Left lung (tissue), 10 donors: ENCODE results near the gene SP100. TPM values are rescaled to one million over a fixed set of nuclear protein-coding genes. Genes with fewer than 3 reads are reported as not detected.
A peak's percentile ranks its signal among the peaks of the same experiment; 100 is the strongest.
"Not testable (repeated sequence)": the region's sequence is repeated elsewhere in the genome, so short reads cannot be mapped to it uniquely, and the experiment has no call there.

ENCODE experiments used
- ATAC-seq: fragments of 200-7000 bp; cut with Tn5 transposase; one replicate; pipeline ENCODE4 v1.9.1; 2020; ENCODE audit warnings: moderate library complexity
- DNase-seq, 4 donors: peaks; one replicate each; pipeline ENCODE4 v3.0.0-alpha.2; 2013 to 2020
- H3K27ac ChIP-seq, 2 donors: fragments of 200-600 bp; sonication (generic) in 1 of 2; one replicate each; pipeline versions ENCODE4 v1.5.0 to v1.8.0; 2020 to 2021
- H3K27me3 ChIP-seq, 2 donors: fragments of 200-600 bp; sonication (generic) in 1 of 2; one replicate each; pipeline versions ENCODE4 v1.5.0 to v1.8.0; 2020 to 2021
- H3K36me3 ChIP-seq, 2 donors: fragments of 200-600 bp; sonication (generic) in 1 of 2; one replicate each; pipeline versions ENCODE4 v1.5.0 to v1.8.0; 2020 to 2021
- H3K4me1 ChIP-seq, 2 donors: fragments of 200-600 bp; one replicate each; pipeline ENCODE4 v1.8.0; 2021
- H3K4me3 ChIP-seq, 2 donors: fragments of 200-600 bp; sonication (generic) in 1 of 2; one replicate each; pipeline versions ENCODE4 v1.5.0 to v1.8.0; 2020 to 2021; ENCODE audit warnings: mild to moderate bottlenecking in 1 of 2
- H3K9me3 ChIP-seq, 2 donors: fragments of 200-600 bp; sonication (generic) in 1 of 2; one replicate each; pipeline versions ENCODE4 v1.5.0 to v1.8.0; 2020 to 2021
- CTCF ChIP-seq, 2 donors: fragments of 200-600 bp; sonication (generic) in 1 of 2; IDR thresholded peaks; one replicate each; pipeline versions ENCODE4 v1.5.0 to v1.8.0; 2021; ENCODE audit warnings: antibody characterized with exemption in 2 of 2
- intact Hi-C, 2 donors: fragments of 100-400 bp; cut with DNase I; formaldehyde crosslinking; loops; one replicate each; pipeline versions ENCODE4 v1.11.2 to v1.14.2; 2022
- polyA plus RNA-seq, 6 donors: library from polyadenylated mRNA; unstranded; fragments of 120-200 nt; gene quantifications; one replicate each; pipeline ENCODE4 v1.2.1, GENCODE V29; 2013; ENCODE audit not compliant: insufficient read length in 6 of 6
- total RNA-seq, 2 donors: library from RNA; stranded (reverse); fragmentation: NEBNext Ultra II Directional; extraction: Animal tissue kit (Norgen Biotek cat#: 25700); gene quantifications; one replicate each; pipeline ENCODE4 v1.2.1, GENCODE V29; 2021
- donor health status: DM: no; HTN: yes; CAD: no.
- donor health status: DM: no; HTN: no; CAD: no.

The SP100 gene
- total and polyA plus RNA-seq, 8 donors: 55.1 to 134 (median 68.3) TPM

GRCh38 chr2:230405824-230406223 is 10.2 kb upstream of the SP100 start:
- no peak for TF ChIP-seq CTCF (IDR thresholded peaks at IDR 0.05)
- H3K9me3 ChIP-seq: no peaks in the 10 kb centered on the region
- no peaks in the 10 kb centered on the region for H3K27me3 ChIP-seq
- no peak for DNase-seq
- no peak for ATAC-seq
- peaks cover 0 to 23% of the 10 kb centered on the region in 2 donors for H3K4me1 ChIP-seq
- peaks cover 0 to 24% of the 10 kb centered on the region in 2 donors for H3K36me3 ChIP-seq
- intact Hi-C loops: no loop called here
- H3K27ac ChIP-seq: no peak overlapping the region
- H3K4me3 ChIP-seq: no peak overlapping the region

GRCh38 chr2:230408244-230408842 is 7.7 kb upstream of the SP100 start:
- ATAC-seq: no peak
- peak overlapping the region in 1 of 2 donors; percentile 63 for H3K27ac ChIP-seq

GRCh38 chr2:230409316-230409715 is 6.7 kb upstream of the SP100 start:
- H3K9me3 ChIP-seq, H3K27me3 ChIP-seq, DNase-seq, intact Hi-C loops, H3K4me3 ChIP-seq, ATAC-seq, H3K36me3 ChIP-seq: not testable (repeated sequence)
- H3K4me1 ChIP-seq: peaks cover 0 to 53% of the 10 kb centered on the region in 2 donors
- H3K27ac ChIP-seq: peak overlapping the region in 1 of 2 donors; percentile 63

More at GRCh38 chr2:230408244-230408842, 7.7 kb upstream of the SP100 start:
- no peaks in the 10 kb centered on the region for H3K27me3 ChIP-seq
- no peak for TF ChIP-seq CTCF (IDR thresholded peaks at IDR 0.05)
- intact Hi-C loops: no loop called here
- peaks cover 0 to 43% of the 10 kb centered on the region in 2 donors for H3K4me1 ChIP-seq
- DNase-seq: no peak
- no peak overlapping the region for H3K4me3 ChIP-seq
- peaks cover 0 to 12% of the 10 kb centered on the region in 2 donors for H3K36me3 ChIP-seq
- no peaks in the 10 kb centered on the region for H3K9me3 ChIP-seq

GRCh38 chr2:230410263-230410662 is 5.7 kb upstream of the SP100 start:
- H3K27ac ChIP-seq: no peak overlapping the region
- no peak for ATAC-seq
- peaks cover 0 to 62% of the 10 kb centered on the region in 2 donors for H3K4me1 ChIP-seq
- no peak for DNase-seq
- TF ChIP-seq CTCF (IDR thresholded peaks at IDR 0.05): no peak
- no peak overlapping the region for H3K4me3 ChIP-seq
- H3K9me3 ChIP-seq: no peaks in the 10 kb centered on the region
- H3K36me3 ChIP-seq: no peaks in the 10 kb centered on the region
- H3K27me3 ChIP-seq: no peaks in the 10 kb centered on the region
- intact Hi-C loops: no loop called here

GRCh38 chr2:230410861-230411569 is 5.0 kb upstream of the SP100 start:
- no peak for TF ChIP-seq CTCF (IDR thresholded peaks at IDR 0.05)

More at GRCh38 chr2:230410861-230411569, 5.0 kb upstream of the SP100 start:
- peak overlapping the region; percentile 97 for H3K27ac ChIP-seq
- no peaks in the 10 kb centered on the region for H3K27me3 ChIP-seq
- peak overlapping the region; percentile 39 to 72 for H3K4me3 ChIP-seq
- intact Hi-C loops: no loop called here
- peaks cover 3 to 69% of the 10 kb centered on the region in 2 donors for H3K4me1 ChIP-seq
- ATAC-seq (no peak), DNase-seq (no peak)
- H3K36me3 ChIP-seq: no peaks in the 10 kb centered on the region
- no peaks in the 10 kb centered on the region for H3K9me3 ChIP-seq
